Measurements from ENCODE around the gene KIF19. TPM values are rescaled to one million over a fixed set of nuclear protein-coding genes. Genes with fewer than 3 reads are reported as not detected.

The KIF19 gene
- total RNA-seq, 4 donors from 2014 or later, result 2.1 to 31.4 (median 8.6) TPM

- TF ChIP-seq POLR2A (IDR thresholded peaks at IDR 0.05), result no peak
- TF ChIP-seq, protein P1, sequence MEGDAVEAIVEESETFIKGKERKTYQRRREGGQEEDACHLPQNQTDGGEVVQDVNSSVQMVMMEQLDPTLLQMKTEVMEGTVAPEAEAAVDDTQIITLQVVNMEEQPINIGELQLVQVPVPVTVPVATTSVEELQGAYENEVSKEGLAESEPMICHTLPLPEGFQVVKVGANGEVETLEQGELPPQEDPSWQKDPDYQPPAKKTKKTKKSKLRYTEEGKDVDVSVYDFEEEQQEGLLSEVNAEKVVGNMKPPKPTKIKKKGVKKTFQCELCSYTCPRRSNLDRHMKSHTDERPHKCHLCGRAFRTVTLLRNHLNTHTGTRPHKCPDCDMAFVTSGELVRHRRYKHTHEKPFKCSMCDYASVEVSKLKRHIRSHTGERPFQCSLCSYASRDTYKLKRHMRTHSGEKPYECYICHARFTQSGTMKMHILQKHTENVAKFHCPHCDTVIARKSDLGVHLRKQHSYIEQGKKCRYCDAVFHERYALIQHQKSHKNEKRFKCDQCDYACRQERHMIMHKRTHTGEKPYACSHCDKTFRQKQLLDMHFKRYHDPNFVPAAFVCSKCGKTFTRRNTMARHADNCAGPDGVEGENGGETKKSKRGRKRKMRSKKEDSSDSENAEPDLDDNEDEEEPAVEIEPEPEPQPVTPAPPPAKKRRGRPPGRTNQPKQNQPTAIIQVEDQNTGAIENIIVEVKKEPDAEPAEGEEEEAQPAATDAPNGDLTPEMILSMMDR (IDR thresholded peaks at IDR 0.05), result no peak
- H3K9me3 ChIP-seq, result no peaks in the 10 kb centered on the region
- no peaks in the 10 kb centered on the region for H3K36me3 ChIP-seq
- no peaks in the 10 kb centered on the region for H3K4me1 ChIP-seq
- H3K27ac ChIP-seq, result no peak overlapping the region
- no peaks in the 10 kb centered on the region for H3K27me3 ChIP-seq
- DNase-seq, result no peak
- H3K4me3 ChIP-seq, result no peak overlapping the region
Observed at GRCh38 chr17:74297941-74298340, 28.1 kb upstream of the KIF19 start.

DNA sequence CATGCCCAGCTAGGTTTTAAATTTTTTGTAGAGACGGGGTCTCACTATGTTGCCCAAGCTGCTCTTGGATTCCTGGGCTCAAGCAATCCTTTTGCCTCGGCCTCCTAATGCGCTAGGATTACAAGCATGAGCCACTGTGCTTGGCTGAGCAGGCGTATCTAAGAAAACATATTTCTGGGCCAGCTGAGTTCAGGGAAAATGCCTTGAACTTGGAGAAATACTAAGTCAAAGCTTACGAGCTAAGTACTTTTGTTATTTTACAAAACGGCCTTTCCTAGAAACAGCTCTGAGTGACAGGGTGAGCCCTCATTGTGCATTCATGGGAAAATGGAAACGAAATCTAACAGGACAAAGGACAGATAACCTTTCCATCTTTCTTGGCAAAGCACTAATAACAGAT, 27.2 kb upstream of the KIF19 start:
- H3K9me3 ChIP-seq, result no peaks in the 10 kb centered on the region
- TF ChIP-seq POLR2A (IDR thresholded peaks at IDR 0.05), result no peak
- TF ChIP-seq, protein P1 (IDR thresholded peaks at IDR 0.05), result no peak
- H3K4me3 ChIP-seq, result no peak overlapping the region
- no peak overlapping the region for H3K27ac ChIP-seq
- no peak for DNase-seq
- H3K4me1 ChIP-seq, result no peaks in the 10 kb centered on the region
- no peaks in the 10 kb centered on the region for H3K27me3 ChIP-seq
- H3K36me3 ChIP-seq, result no peaks in the 10 kb centered on the region

- Histone ChIP-seq H3K4me1 (no peaks in the 10 kb centered on the region), H3K27me3 (no peaks in the 10 kb centered on the region), H3K4me3 (no peak overlapping the region), H3K9me3 (no peaks in the 10 kb centered on the region), H3K27ac (no peak overlapping the region), H3K36me3 (no peaks in the 10 kb centered on the region)
- no peak for TF ChIP-seq POLR2A (IDR thresholded peaks at IDR 0.05)
- TF ChIP-seq, protein P1 (IDR thresholded peaks at IDR 0.05), result no peak
- no peak for DNase-seq
Observed at GRCh38 chr17:74299226-74300009, 26.6 kb upstream of the KIF19 start.

- TF ChIP-seq, protein P1 (IDR thresholded peaks at IDR 0.05), result no peak
- no peak for TF ChIP-seq POLR2A (IDR thresholded peaks at IDR 0.05)
- H3K9me3 ChIP-seq, result peaks cover 0 to 5% (median 0%) of the 10 kb centered on the region in 4 donors
Observed at GRCh38 chr17:74303305-74303704, 22.7 kb upstream of the KIF19 start.

GRCh38 chr17:74304184-74304583, 21.8 kb upstream of the KIF19 start:
- H3K27ac ChIP-seq, result no peak overlapping the region
- TF ChIP-seq, protein P1 (IDR thresholded peaks at IDR 0.05), result no peak
- no peak for TF ChIP-seq POLR2A (IDR thresholded peaks at IDR 0.05)
- H3K27me3 ChIP-seq, result no peaks in the 10 kb centered on the region
- H3K36me3 ChIP-seq, result no peaks in the 10 kb centered on the region
- peaks cover 0 to 5% (median 0%) of the 10 kb centered on the region in 4 donors for H3K9me3 ChIP-seq
- no peak overlapping the region for H3K4me3 ChIP-seq
- no peaks in the 10 kb centered on the region for H3K4me1 ChIP-seq
- DNase-seq, result no peak

More at GRCh38 chr17:74303305-74303704, 22.7 kb upstream of the KIF19 start:
- Histone ChIP-seq H3K4me1 (no peaks in the 10 kb centered on the region), H3K36me3 (no peaks in the 10 kb centered on the region), H3K27me3 (no peaks in the 10 kb centered on the region), H3K4me3 (no peak overlapping the region), H3K27ac (no peak overlapping the region)
- DNase-seq, result no peak
